ENCODE measurements around the gene BRD3OS.

DNA sequence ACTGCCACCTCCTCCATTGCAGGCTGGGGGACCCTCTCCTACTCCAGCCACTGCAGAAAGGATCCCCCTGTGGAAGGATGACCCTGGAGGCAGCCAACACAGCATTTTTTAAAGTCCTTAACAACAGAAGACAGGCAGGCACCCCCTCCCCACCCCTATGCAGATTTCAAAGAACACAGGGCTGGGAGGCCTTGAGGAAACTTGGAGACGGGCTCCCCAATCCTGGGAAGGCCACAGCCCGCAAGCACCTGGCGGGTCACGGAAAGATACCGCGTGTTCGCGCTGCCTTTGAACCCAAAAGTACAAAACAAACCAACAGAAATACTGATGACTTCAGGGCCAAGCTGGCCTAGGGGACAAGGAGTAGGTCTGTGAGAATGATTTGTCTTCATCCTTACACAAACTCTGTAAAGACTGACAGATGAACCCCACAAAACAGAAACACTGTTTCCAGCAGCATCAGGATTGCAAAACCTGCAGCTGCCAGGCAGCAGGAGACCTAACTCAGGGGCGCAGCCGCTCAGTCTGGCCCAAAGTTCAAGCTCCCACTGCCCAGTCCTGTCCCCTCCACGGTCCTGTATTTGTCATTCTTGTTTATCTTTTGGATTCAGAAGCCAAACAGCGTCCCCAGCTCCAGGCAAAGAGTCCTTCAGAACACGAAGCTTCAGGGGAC, 46.9 kb upstream of the BRD3OS start:
- TF ChIP-seq ZC3H10 (CRISPR knock-in tag; IDR thresholded peaks at IDR 0.05), result no peak
- TF ChIP-seq CSDC2 (CRISPR knock-in tag; IDR thresholded peaks at IDR 0.05), result no peak
- no peak for TF ChIP-seq PPARA (CRISPR knock-in tag; IDR thresholded peaks at IDR 0.05; ENCODE audit: borderline replicate concordance)
- TF ChIP-seq ARNTL (CRISPR knock-in tag; IDR thresholded peaks at IDR 0.05; ENCODE audit: borderline replicate concordance, low read depth), result no peak
- no peak for TF ChIP-seq ISL1 (CRISPR knock-in tag; IDR thresholded peaks at IDR 0.05)
- TF ChIP-seq ZFP3 (CRISPR knock-in tag; IDR thresholded peaks at IDR 0.05), result no peak
- TF ChIP-seq, protein P1, sequence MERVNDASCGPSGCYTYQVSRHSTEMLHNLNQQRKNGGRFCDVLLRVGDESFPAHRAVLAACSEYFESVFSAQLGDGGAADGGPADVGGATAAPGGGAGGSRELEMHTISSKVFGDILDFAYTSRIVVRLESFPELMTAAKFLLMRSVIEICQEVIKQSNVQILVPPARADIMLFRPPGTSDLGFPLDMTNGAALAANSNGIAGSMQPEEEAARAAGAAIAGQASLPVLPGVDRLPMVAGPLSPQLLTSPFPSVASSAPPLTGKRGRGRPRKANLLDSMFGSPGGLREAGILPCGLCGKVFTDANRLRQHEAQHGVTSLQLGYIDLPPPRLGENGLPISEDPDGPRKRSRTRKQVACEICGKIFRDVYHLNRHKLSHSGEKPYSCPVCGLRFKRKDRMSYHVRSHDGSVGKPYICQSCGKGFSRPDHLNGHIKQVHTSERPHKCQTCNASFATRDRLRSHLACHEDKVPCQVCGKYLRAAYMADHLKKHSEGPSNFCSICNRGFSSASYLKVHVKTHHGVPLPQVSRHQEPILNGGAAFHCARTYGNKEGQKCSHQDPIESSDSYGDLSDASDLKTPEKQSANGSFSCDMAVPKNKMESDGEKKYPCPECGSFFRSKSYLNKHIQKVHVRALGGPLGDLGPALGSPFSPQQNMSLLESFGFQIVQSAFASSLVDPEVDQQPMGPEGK (CRISPR knock-in tag; IDR thresholded peaks at IDR 0.05; ENCODE audit: borderline replicate concordance), result no peak
- TF ChIP-seq ZFP30 (CRISPR knock-in tag; IDR thresholded peaks at IDR 0.05), result no peak
- TF ChIP-seq POU6F1 (CRISPR knock-in tag; IDR thresholded peaks at IDR 0.05; ENCODE audit: borderline replicate concordance, low read depth), result no peak
- no peak for TF ChIP-seq SNAI2 (CRISPR knock-in tag; IDR thresholded peaks at IDR 0.05)
- no peak for TF ChIP-seq TCF4 (CRISPR knock-in tag; IDR thresholded peaks at IDR 0.05; ENCODE audit: borderline replicate concordance)
- TF ChIP-seq BACH2 (CRISPR knock-in tag; IDR thresholded peaks at IDR 0.05; ENCODE audit: borderline replicate concordance), result no peak
- no peak for TF ChIP-seq GLIS3 (CRISPR knock-in tag; IDR thresholded peaks at IDR 0.05)

Measured in SK-N-SH treated with all-trans-retinoic acid at 6 μM for 48 hours (cell line).